PC-9 (cell line): Measurements from ENCODE around the gene CA11. TPM values are rescaled to one million over a fixed set of nuclear protein-coding genes. Genes with fewer than 3 reads are reported as not detected.
"Not testable (repeated sequence)": the region's sequence is repeated elsewhere in the genome, so short reads cannot be mapped to it uniquely, and the experiment has no call there.

Source experiments
- Bru-seq: library from RNA; stranded (reverse); fragments of 400-500 nt; gene quantifications from one replicate; lab custom pipeline; 2021; lab: Mats Ljungman, UMichigan
- BruChase-seq, 2 experiments: library from RNA; stranded (reverse); fragments of 400-500 nt; gene quantifications; one replicate each; lab custom pipeline; 2021; lab: Mats Ljungman, UMichigan
- BruUV-seq: library from RNA; stranded (reverse); fragments of 400-500 nt; replicated peaks from 2 replicates; lab custom pipeline; 2021; lab: Mats Ljungman, UMichigan
- CTCF ChIA-PET: fragments of 300-600 bp; sonication (Branson Sonifier 250); formaldehyde crosslinking; loops from one replicate; lab custom pipeline; 2022; ENCODE audit warnings: antibody characterized with exemption; lab: Charles Lee
- POLR2A ChIA-PET: fragments of 300-600 bp; sonication (Branson Sonifier 250); formaldehyde crosslinking; loops from one replicate; lab custom pipeline; 2022; ENCODE audit warnings: antibody characterized with exemption; ENCODE audit not compliant: unreplicated experiment; lab: Charles Lee
- DNase-seq, 2 experiments: peaks; one replicate each; pipeline versions ENCODE4 v3.0.0 to v3.0.0-alpha.2; 2015 to 2022; ENCODE audit warnings: mixed read lengths in 1 of 2
- H2AFZ ChIP-seq: fragments of 200-600 bp; sonication (generic); 2 replicates; pipeline ENCODE4 v1.8.1; 2017; ENCODE audit warnings: antibody characterized with exemption
- H3F3A ChIP-seq: fragments of 200-600 bp; sonication (generic); 2 replicates; pipeline ENCODE4 v1.8.1; 2017; ENCODE audit warnings: antibody characterized with exemption, mild to moderate bottlenecking, low read depth; ENCODE audit not compliant: insufficient read depth
- H3K27ac ChIP-seq: fragments of 200-600 bp; sonication (generic); 2 replicates; pipeline ENCODE4 v1.6.1; 2016; ENCODE audit warnings: mixed run types
- H3K27me3 ChIP-seq: fragments of 200-600 bp; sonication (generic); 2 replicates; pipeline ENCODE4 v1.6.1; 2016; ENCODE audit warnings: low read depth, mixed run types; ENCODE audit not compliant: insufficient read depth
- H3K36me3 ChIP-seq: fragments of 200-600 bp; sonication (generic); 2 replicates; pipeline ENCODE4 v1.6.1; 2016; ENCODE audit warnings: low read depth, mixed run types
- H3K4me1 ChIP-seq: fragments of 200-600 bp; sonication (generic); replicated peaks from 2 replicates; pipeline ENCODE4 v1.6.1; 2016; ENCODE audit warnings: mixed run types; ENCODE audit not compliant: insufficient read depth
- H3K4me2 ChIP-seq: fragments of 200-600 bp; sonication (generic); 2 replicates; pipeline ENCODE4 v1.6.1; 2017; ENCODE audit warnings: mixed run types
- H3K4me3 ChIP-seq: fragments of 200-600 bp; sonication (generic); 2 replicates; pipeline ENCODE4 v1.6.1; 2016; ENCODE audit warnings: mixed run types
- H3K79me2 ChIP-seq: fragments of 200-600 bp; sonication (generic); 2 replicates; pipeline ENCODE4 v1.6.1; 2017; ENCODE audit warnings: low read depth, mixed run types
- H3K9me2 ChIP-seq: fragments of 200-600 bp; sonication (generic); 2 replicates; pipeline ENCODE4 v1.8.1; 2017; ENCODE audit warnings: mild to moderate bottlenecking; ENCODE audit not compliant: insufficient read depth
- H3K9me3 ChIP-seq: fragments of 200-600 bp; sonication (generic); 2 replicates; pipeline ENCODE4 v1.8.1; 2016; ENCODE audit warnings: low read depth; ENCODE audit not compliant: insufficient read depth
- H4K20me1 ChIP-seq: fragments of 200-600 bp; sonication (generic); 2 replicates; pipeline ENCODE4 v1.8.1; 2017; ENCODE audit not compliant: insufficient read depth
- EZH2 ChIP-seq: fragments of 200-600 bp; sonication (generic); IDR thresholded peaks from 2 replicates; pipeline ENCODE4 v1.8.0; 2017; ENCODE audit warnings: antibody characterized with exemption, low read depth
- intact Hi-C: fragments of 100-400 bp; cut with micrococcal nuclease; formaldehyde crosslinking; loops from one replicate; pipeline ENCODE4 v1.10.0; 2022; ENCODE audit not compliant: unreplicated experiment
- long read RNA-seq: library from polyadenylated mRNA; stranded (forward); transcript quantifications from one replicate; pipeline ENCODE4 v2.0.0, GENCODE V29; 2022
- total RNA-seq: library from RNA; stranded (reverse); gene quantifications from 2 replicates; pipeline ENCODE4 v1.2.3, GENCODE V29; 2021
- TF ChIP-seq, protein P1 (sequence below): fragments of 200-600 bp; sonication (generic); conservative IDR thresholded peaks from 2 replicates; pipeline ENCODE4 v1.6.1; 2017; ENCODE audit warnings: mixed run types, antibody characterized with exemption, mild to moderate bottlenecking, moderate library complexity

Gene CA11
- 11.0 and 12.2 TPM in 2 replicates for total RNA-seq
- Bru-seq, nascent RNA, result percentile 34 among the genes with signal in this experiment
- BruChase-seq, experiment 1, labeled RNA remaining after a 2-hour chase, result percentile 50 among the genes with signal in this experiment
- percentile 43 among the genes with signal in this experiment for BruChase-seq, experiment 2, labeled RNA remaining after a 6-hour chase
- long read RNA-seq, transcript CA11-201 (9 exons, 1,844 nt), result major isoform, 9 of 17 reads
- long read RNA-seq, transcript CA11-202 (2 exons, 275 nt), result minor isoform, 6 of 17 reads
- long read RNA-seq, partial matches to known transcripts, result 0 of 17 reads
- long read RNA-seq, other reads (novel, unspliced or antisense), result 1 of 17 reads

DNA sequence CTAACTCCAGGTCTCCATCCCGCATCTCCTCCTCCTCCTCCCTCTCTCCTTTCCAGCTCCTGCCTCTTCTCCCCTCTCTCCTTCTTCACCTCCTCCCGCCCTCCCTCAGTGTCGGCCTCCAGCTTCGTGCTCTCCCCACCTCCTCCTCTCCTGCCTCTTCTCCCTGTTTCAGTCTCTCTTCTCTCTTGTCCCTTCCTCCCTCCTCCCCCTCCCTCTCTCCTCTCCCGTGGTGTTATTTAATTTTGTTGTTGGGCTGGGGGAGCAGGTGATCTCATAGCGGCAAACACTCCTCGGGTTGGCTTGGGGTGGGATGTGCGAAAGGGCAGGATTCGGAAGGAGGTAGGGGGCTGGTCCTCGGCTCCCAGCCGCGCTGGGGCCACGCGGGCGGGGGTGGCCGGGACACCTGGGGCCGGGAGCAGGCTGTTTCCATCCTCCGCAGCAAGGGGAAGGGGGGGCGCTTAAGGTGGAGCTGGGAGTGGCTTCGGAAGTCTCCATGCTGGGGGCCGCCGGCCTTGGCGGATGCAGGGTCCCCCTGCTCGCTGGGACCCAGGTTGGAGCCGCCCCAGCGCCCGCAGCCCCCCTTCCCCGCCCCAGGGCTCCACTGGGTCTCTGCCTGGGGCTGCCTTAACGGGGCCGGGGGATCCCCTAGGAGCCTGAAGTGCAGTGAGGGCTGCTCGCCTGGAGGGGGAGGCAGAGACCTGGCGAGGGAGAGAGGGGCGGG is at the start of gene CA11:
Gene CA11 (minus strand): TSS at position 187 of the 721 bp plus-strand sequence. CDS start 555 bp downstream, outside the sequence.
- H3K27ac ChIP-seq, result no peak within 1 kb of the TSS
- POLR2A ChIA-PET, result interaction anchor here (0.5 to 0.9 kb wide), 5 partner anchors 81 to 807 kb away, joined by 3 to 7 read pairs (median 5); partner anchors contain the start of gene GYS1
- no TSS peak for BruUV-seq

DNA sequence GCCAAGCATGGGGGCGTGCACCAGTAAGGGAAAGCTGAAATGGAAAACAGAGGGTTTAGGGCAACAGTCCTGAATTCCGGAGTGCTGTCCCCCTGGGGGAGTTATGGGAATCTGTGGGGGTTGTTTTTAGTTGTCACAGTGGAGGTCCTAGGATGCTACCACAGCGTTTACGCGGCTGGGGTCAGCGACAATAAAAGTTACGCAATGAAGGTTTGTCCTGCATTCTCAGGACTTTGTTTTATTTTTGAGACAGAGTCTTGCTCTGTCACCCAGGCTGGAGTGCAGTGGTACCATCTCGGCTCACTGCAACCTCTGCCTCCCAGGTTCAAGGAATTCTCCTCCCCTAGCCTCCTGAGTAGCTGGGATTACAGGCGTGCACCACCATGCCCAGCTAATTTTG is 47.6 kb upstream of the CA11 start:
- H2AFZ ChIP-seq, H3K9me3 ChIP-seq, DNase-seq, H3K27me3 ChIP-seq, H4K20me1 ChIP-seq, H3K27ac ChIP-seq, H3K36me3 ChIP-seq, H3K4me3 ChIP-seq, POLR2A ChIA-PET, intact Hi-C loops, H3K4me2 ChIP-seq, H3K9me2 ChIP-seq, H3K79me2 ChIP-seq, BruUV-seq: not testable (repeated sequence)
- Histone ChIP-seq H3F3A (peaks cover 15% of the 10 kb centered on the region), H3K4me1 (peaks cover 24% of the 10 kb centered on the region)
- CTCF ChIA-PET, result interaction anchor here (1.7 kb wide), 1 partner anchor 18 kb away, joined by 4 read pairs; no protein-coding TSS in a partner anchor

More for the DNA sequence above, at the start of gene CA11:
- H3F3A ChIP-seq, result peaks cover 30% of the 10 kb centered on the region
- no peaks in the 10 kb centered on the region for H3K9me2 ChIP-seq
- H3K4me2 ChIP-seq, result peak within 1 kb of the TSS; percentile 97
- no peak for TF ChIP-seq EZH2
- TF ChIP-seq, protein P1, sequence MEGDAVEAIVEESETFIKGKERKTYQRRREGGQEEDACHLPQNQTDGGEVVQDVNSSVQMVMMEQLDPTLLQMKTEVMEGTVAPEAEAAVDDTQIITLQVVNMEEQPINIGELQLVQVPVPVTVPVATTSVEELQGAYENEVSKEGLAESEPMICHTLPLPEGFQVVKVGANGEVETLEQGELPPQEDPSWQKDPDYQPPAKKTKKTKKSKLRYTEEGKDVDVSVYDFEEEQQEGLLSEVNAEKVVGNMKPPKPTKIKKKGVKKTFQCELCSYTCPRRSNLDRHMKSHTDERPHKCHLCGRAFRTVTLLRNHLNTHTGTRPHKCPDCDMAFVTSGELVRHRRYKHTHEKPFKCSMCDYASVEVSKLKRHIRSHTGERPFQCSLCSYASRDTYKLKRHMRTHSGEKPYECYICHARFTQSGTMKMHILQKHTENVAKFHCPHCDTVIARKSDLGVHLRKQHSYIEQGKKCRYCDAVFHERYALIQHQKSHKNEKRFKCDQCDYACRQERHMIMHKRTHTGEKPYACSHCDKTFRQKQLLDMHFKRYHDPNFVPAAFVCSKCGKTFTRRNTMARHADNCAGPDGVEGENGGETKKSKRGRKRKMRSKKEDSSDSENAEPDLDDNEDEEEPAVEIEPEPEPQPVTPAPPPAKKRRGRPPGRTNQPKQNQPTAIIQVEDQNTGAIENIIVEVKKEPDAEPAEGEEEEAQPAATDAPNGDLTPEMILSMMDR, result peak; percentile 97
- H3K79me2 ChIP-seq, result no peaks in the 10 kb centered on the region
- peak; percentile 66 to 90 for DNase-seq
- CTCF ChIA-PET, result interaction anchor here (1.0 kb wide), 1 partner anchor 196 kb away, joined by 4 read pairs; no protein-coding TSS in a partner anchor
- H3K36me3 ChIP-seq, result no peaks in the 10 kb centered on the region
- H3K4me1 ChIP-seq, result peaks cover 23% of the 10 kb centered on the region
- peak within 1 kb of the TSS; percentile 90 for H2AFZ ChIP-seq
- H3K27me3 ChIP-seq, result no peaks in the 10 kb centered on the region
- H4K20me1 ChIP-seq, result no peaks in the 10 kb centered on the region
- intact Hi-C loops, result loop anchor here (1.0 to 10.0 kb wide), 8 partner anchors 69 to 349 kb away; partner anchors contain the start of genes FTL, FUT1, GYS1 and RUVBL2
- H3K9me3 ChIP-seq, result no peaks in the 10 kb centered on the region
- H3K4me3 ChIP-seq, result peak within 1 kb of the TSS; percentile 69

DNA sequence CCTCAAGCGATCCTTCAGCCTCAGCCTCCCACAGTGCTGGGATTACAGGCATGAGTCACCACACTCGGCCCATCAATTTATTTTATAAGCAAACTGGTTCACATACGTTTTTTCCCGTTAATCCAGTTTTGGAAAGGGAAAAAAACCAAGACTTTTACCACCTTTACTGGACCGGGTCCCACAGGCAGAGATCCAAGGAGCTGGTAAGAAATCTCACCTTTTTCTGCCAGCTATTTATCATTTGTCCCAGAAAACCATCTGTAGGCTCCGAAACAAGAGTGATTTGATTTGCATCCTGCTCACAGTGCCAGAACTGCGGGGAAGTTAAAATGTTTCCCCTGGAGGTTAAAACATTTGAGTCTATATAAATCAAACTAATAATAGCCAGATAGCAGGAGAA is 43.5 kb upstream of the CA11 start:
- BruUV-seq, result no TSS peak
- no peaks in the 10 kb centered on the region for H3K79me2 ChIP-seq
- no peaks in the 10 kb centered on the region for H3K36me3 ChIP-seq
- no peak overlapping the region for H3K4me3 ChIP-seq
- no peak overlapping the region for H2AFZ ChIP-seq
- POLR2A ChIA-PET, result no interaction called here
- H3K4me2 ChIP-seq, result no peak overlapping the region
- H3F3A ChIP-seq, result peaks cover 18% of the 10 kb centered on the region
- H3K9me2 ChIP-seq, result no peaks in the 10 kb centered on the region
- H4K20me1 ChIP-seq, result no peaks in the 10 kb centered on the region
- H3K4me1 ChIP-seq, result peaks cover 22% of the 10 kb centered on the region
- TF ChIP-seq EZH2, result no peak
- TF ChIP-seq, protein P1, result no peak
- DNase-seq, result no peak
- no peak overlapping the region for H3K27ac ChIP-seq
- intact Hi-C loops, result no loop called here
- CTCF ChIA-PET, result no interaction called here
- H3K27me3 ChIP-seq, result no peaks in the 10 kb centered on the region
- no peaks in the 10 kb centered on the region for H3K9me3 ChIP-seq
